OCI-LY3 (cell line): ENCODE results near the gene ZNF74.
"Not testable (repeated sequence)": the region's sequence is repeated elsewhere in the genome, so short reads cannot be mapped to it uniquely, and the experiment has no call there.

Source experiments
- H2AFZ ChIP-seq: fragments of 200-600, 300-600 bp; shearing (Covaris generic); 2 replicates; pipeline ENCODE4 v1.6.0; 2014; ENCODE audit warnings: antibody characterized with exemption, low read depth, low read length
- H3K27ac ChIP-seq: fragments of 200-600, 300-600 bp; sonication (generic); 2 replicates; pipeline ENCODE4 v1.5.1; 2014; ENCODE audit warnings: mild to moderate bottlenecking, low read length, moderate library complexity, mixed read lengths
- H3K27me3 ChIP-seq: fragments of 200-600, 300-600 bp; sonication (generic); 2 replicates; pipeline ENCODE4 v1.6.1; 2014; ENCODE audit warnings: low read depth, low read length, mixed read lengths
- H3K36me3 ChIP-seq: fragments of 200-600, 300-600 bp; sonication (generic); replicated peaks from 2 replicates; pipeline ENCODE3; 2014; ENCODE audit warnings: low read depth, low read length, mixed read lengths
- H3K4me1 ChIP-seq: fragments of 300-600, 200-600 bp; sonication (generic); 2 replicates; pipeline ENCODE4 v1.6.1; 2014; ENCODE audit warnings: low read length, mixed read lengths
- H3K4me2 ChIP-seq: fragments of 200-600, 300-600 bp; sonication (generic); 2 replicates; pipeline ENCODE4 v1.6.1; 2014; ENCODE audit warnings: low read length, mixed read lengths
- H3K4me3 ChIP-seq: fragments of 300-600, 200-600 bp; sonication (generic); 2 replicates; pipeline ENCODE4 v1.5.1; 2014; ENCODE audit warnings: antibody characterized with exemption, mild to moderate bottlenecking, low read length, moderate library complexity
- H3K79me2 ChIP-seq: fragments of 300-600, 200-600 bp; shearing (Covaris generic); 2 replicates; pipeline ENCODE4 v1.6.1; 2014; ENCODE audit warnings: mild to moderate bottlenecking, low read length, mixed read lengths
- H3K9ac ChIP-seq: fragments of 300-600, 200-600 bp; shearing (Covaris generic); 2 replicates; pipeline ENCODE4 v1.6.0; 2014; ENCODE audit warnings: mild to moderate bottlenecking, low read length, moderate library complexity
- H3K9me3 ChIP-seq: fragments of 200-600, 300-600 bp; shearing (Covaris generic); 2 replicates; pipeline ENCODE4 v1.6.1; 2014; ENCODE audit warnings: low read length, mixed read lengths; ENCODE audit not compliant: insufficient read depth
- H4K20me1 ChIP-seq: fragments of 200-600, 300-600 bp; sonication (generic); 2 replicates; pipeline ENCODE4 v1.6.1; 2016; ENCODE audit warnings: low read length, mixed read lengths; ENCODE audit not compliant: insufficient read depth
- EZH2phosphoT487 ChIP-seq: fragments of 200-600 bp; shearing (Covaris generic); IDR thresholded peaks from 2 replicates; pipeline ENCODE4 v1.6.1; 2018; ENCODE audit warnings: antibody characterized with exemption, mixed run types, low read depth
- TF ChIP-seq, protein P1 (sequence below): fragments of 200-600, 300-600 bp; sonication (generic); IDR thresholded peaks from 2 replicates; pipeline ENCODE4 v1.5.1; 2014; ENCODE audit warnings: antibody characterized with exemption, low read length, low read depth

ZNF74 gene

DNA sequence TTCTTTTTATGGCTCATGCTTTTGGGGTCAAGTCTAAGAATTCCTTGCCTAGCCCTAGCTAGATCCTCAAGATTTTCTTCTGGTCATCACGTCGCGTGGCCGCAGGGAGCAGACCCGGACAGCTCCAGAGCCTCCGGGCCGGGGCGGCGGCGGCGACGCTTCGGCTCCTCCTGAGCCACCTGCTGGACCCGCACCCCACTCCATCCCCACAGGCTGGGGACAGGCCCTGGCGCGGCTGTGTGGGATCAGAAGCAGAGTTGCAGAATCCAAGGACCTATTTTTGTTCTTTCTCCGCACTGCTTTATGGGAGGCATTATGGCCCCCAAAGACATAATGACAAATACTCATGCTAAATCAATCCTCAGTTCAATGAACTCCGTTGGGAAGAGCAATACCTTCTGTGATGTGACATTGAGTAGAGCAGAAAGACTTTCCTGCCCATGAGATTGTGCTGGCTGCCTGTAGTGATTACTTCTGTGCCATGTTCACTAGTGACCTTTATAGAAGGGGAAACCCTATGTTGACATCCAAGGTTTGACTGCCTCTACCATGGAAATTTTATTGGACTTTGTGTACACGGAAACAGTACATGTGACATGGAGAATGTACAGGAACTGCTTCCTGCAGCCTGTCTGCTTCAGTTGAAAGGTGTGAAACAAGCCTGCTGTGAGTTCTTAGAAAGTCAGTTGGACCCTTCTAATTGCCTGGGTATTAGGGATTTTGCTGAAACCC lies 56.0 kb downstream of the ZNF74 start:
- Histone ChIP-seq H4K20me1 (no peaks in the 10 kb centered on the region), H3K27ac (no peak overlapping the region), H3K27me3 (no peaks in the 10 kb centered on the region), H3K9me3 (no peaks in the 10 kb centered on the region), H3K79me2 (no peaks in the 10 kb centered on the region), H3K4me1 (peaks cover 5% of the 10 kb centered on the region), H3K4me3 (no peak overlapping the region), H2AFZ (no peak overlapping the region), H3K4me2 (no peak overlapping the region), H3K36me3 (peaks cover 13% of the 10 kb centered on the region), H3K9ac (no peak overlapping the region)
- TF ChIP-seq, protein P1, sequence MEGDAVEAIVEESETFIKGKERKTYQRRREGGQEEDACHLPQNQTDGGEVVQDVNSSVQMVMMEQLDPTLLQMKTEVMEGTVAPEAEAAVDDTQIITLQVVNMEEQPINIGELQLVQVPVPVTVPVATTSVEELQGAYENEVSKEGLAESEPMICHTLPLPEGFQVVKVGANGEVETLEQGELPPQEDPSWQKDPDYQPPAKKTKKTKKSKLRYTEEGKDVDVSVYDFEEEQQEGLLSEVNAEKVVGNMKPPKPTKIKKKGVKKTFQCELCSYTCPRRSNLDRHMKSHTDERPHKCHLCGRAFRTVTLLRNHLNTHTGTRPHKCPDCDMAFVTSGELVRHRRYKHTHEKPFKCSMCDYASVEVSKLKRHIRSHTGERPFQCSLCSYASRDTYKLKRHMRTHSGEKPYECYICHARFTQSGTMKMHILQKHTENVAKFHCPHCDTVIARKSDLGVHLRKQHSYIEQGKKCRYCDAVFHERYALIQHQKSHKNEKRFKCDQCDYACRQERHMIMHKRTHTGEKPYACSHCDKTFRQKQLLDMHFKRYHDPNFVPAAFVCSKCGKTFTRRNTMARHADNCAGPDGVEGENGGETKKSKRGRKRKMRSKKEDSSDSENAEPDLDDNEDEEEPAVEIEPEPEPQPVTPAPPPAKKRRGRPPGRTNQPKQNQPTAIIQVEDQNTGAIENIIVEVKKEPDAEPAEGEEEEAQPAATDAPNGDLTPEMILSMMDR = no peak
- no peak for TF ChIP-seq EZH2phosphoT487

DNA sequence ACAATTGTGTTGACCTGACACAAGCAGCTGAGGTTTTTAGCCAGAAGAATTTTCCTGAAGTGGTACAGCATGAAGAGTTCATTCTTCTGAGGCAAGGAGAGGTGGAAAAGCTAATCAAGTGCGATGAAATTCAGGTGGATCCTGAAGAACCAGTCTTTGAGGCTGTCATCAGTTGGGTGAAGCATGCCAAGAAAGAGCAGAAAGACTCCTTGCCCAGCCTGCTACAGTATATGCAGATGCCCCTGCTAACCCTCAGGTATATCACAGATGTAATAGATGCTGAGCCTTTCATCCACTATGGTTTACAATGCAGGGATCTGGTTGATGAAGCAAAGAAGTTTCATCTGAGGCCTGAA lies 56.6 kb downstream of the ZNF74 start:
- Histone ChIP-seq H2AFZ (no peak overlapping the region), H3K9ac (no peak overlapping the region), H3K27me3 (no peaks in the 10 kb centered on the region), H3K4me2 (no peak overlapping the region), H3K4me3 (no peak overlapping the region), H4K20me1 (0 out of 2 replicates have a peak, but pooled peaks cover 3% of the 10 kb centered on the region), H3K27ac (no peak overlapping the region), H3K9me3 (no peaks in the 10 kb centered on the region), H3K36me3 (peaks cover 15% of the 10 kb centered on the region), H3K4me1 (peaks cover 5% of the 10 kb centered on the region), H3K79me2 (no peaks in the 10 kb centered on the region)
- TF ChIP-seq, protein P1 = no peak
- TF ChIP-seq EZH2phosphoT487 = no peak

DNA sequence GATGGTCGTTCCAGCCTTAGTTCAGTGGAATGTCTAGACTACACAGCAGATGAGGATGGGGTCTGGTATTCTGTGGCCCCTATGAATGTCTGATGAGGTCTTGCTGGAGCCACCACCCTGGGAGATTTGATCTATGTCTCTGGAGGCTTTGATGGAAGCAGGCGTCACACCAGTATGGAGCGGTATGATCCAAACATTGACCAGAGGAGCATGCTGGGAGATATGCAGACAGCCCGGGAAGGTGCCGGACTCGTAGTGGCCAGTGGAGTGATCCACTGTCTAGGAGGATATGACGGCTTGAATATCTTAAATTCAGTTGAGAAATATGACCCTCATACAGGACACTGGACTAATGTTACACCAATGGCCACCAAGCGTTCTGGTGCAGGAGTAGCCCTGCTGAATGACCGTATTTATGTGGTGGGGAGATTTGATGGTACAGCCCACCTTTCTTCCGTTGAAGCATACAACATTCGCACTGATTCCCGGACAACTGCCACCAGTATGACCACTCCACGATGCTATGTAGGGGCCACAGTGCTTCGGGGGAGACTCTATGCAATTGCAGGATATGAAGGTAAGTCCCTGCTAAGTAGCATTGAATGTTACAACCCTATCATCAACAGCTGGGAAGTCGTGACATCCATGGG lies 57.3 kb downstream of the ZNF74 start:
- not testable (repeated sequence) for H3K9ac ChIP-seq, H3K4me2 ChIP-seq, H2AFZ ChIP-seq, H3K9me3 ChIP-seq, H3K4me3 ChIP-seq, H3K27ac ChIP-seq, H3K27me3 ChIP-seq, H3K4me1 ChIP-seq, H3K79me2 ChIP-seq, H4K20me1 ChIP-seq
- H3K36me3 ChIP-seq = peaks cover 14% of the 10 kb centered on the region

DNA sequence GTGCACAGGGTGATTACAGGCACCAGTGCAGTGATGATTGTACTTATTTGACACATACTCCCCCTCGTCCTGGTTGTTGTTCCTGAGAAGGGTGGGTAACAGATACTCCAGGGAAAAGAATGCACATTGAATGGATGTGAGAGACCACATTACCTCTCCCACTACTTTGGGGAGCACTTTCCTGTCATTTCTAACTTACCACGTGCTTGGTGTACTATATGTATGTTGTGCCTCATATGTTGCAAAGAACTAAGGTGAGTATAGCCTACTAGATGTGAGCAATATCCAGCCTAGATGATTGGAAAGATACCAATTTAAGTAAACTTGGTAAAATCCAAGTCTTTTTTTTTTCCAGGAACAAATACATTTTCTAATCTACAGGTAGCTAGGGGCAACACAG lies 58.0 kb downstream of the ZNF74 start:
- Histone ChIP-seq H3K9me3 (no peaks in the 10 kb centered on the region), H3K27ac (no peak overlapping the region), H3K4me1 (peaks cover 12% of the 10 kb centered on the region), H3K4me2 (no peak overlapping the region), H3K36me3 (peaks cover 14% of the 10 kb centered on the region), H2AFZ (no peak overlapping the region), H4K20me1 (0 out of 2 replicates have a peak, but pooled peaks cover 3% of the 10 kb centered on the region), H3K27me3 (no peaks in the 10 kb centered on the region), H3K4me3 (no peak overlapping the region), H3K9ac (no peak overlapping the region), H3K79me2 (no peaks in the 10 kb centered on the region)
- TF ChIP-seq, protein P1 = no peak
- TF ChIP-seq EZH2phosphoT487 = no peak
